Measurements from ENCODE around the gene CACNA1G.
A peak's percentile ranks its signal among the peaks of the same experiment; 100 is the strongest.

The CACNA1G gene

GRCh38 chr17:50618300-50618699, 57.8 kb downstream of the CACNA1G start:
- peak; percentile 28 for DNase-seq

- no peak for DNase-seq
These were observed 58.4 kb downstream of the CACNA1G start for GRCh38 chr17:50618941-50619340.

GRCh38 chr17:50619489-50619888, 59.0 kb downstream of the CACNA1G start:
- no peak for DNase-seq

GRCh38 chr17:50620237-50620636, 59.7 kb downstream of the CACNA1G start:
- DNase-seq, result no peak

GRCh38 chr17:50620858-50621257, 60.3 kb downstream of the CACNA1G start:
- DNase-seq, result no peak

GRCh38 chr17:50621574-50622031, 61.1 kb downstream of the CACNA1G start:
- no peak for DNase-seq

GRCh38 chr17:50624321-50624934, 63.9 kb downstream of the CACNA1G start:
- no peak for DNase-seq

- DNase-seq, result no peak
These were observed 64.7 kb downstream of the CACNA1G start for GRCh38 chr17:50625032-50625871.

GRCh38 chr17:50626037-50626574, 65.6 kb downstream of the CACNA1G start:
- peak; percentile 72 for DNase-seq

GRCh38 chr17:50627036-50627781, 66.7 kb downstream of the CACNA1G start:
- DNase-seq, result no peak

GRCh38 chr17:50627782-50628601, 67.5 kb downstream of the CACNA1G start:
- DNase-seq, result peak; percentile 16

- peak; percentile 30 for DNase-seq
These were observed 69.4 kb downstream of the CACNA1G start for GRCh38 chr17:50629902-50630301.

GRCh38 chr17:50630524-50631194, 70.1 kb downstream of the CACNA1G start:
- DNase-seq, result no peak

- peak; percentile 32 for DNase-seq
These were observed 70.8 kb downstream of the CACNA1G start for GRCh38 chr17:50631195-50631907.

- no peak for DNase-seq
These were observed 71.5 kb downstream of the CACNA1G start for GRCh38 chr17:50631908-50632571.

- DNase-seq, result no peak
These were observed 72.1 kb downstream of the CACNA1G start for GRCh38 chr17:50632637-50633036.

- no peak for DNase-seq
These were observed 73.2 kb downstream of the CACNA1G start for GRCh38 chr17:50633683-50634082.

GRCh38 chr17:50634224-50634914, 73.9 kb downstream of the CACNA1G start, which contains the start of gene ABCC3:
ABCC3 (plus strand) TSS chr17:50634881; CDS start chr17:50634937, 56 bp downstream.
- DNase-seq, result peak; percentile 31

GRCh38 chr17:50634915-50635731, 74.6 kb downstream of the CACNA1G start:
- DNase-seq, result no peak

All from fibroblast of upper back skin (primary cell).